Measurements from ENCODE around the gene ACIN1.

- TF ChIP-seq, protein P1, sequence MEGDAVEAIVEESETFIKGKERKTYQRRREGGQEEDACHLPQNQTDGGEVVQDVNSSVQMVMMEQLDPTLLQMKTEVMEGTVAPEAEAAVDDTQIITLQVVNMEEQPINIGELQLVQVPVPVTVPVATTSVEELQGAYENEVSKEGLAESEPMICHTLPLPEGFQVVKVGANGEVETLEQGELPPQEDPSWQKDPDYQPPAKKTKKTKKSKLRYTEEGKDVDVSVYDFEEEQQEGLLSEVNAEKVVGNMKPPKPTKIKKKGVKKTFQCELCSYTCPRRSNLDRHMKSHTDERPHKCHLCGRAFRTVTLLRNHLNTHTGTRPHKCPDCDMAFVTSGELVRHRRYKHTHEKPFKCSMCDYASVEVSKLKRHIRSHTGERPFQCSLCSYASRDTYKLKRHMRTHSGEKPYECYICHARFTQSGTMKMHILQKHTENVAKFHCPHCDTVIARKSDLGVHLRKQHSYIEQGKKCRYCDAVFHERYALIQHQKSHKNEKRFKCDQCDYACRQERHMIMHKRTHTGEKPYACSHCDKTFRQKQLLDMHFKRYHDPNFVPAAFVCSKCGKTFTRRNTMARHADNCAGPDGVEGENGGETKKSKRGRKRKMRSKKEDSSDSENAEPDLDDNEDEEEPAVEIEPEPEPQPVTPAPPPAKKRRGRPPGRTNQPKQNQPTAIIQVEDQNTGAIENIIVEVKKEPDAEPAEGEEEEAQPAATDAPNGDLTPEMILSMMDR (IDR thresholded peaks at IDR 0.05), result no peak
- TF ChIP-seq EZH2 (IDR thresholded peaks at IDR 0.05), result no peak
Observed at GRCh38 chr14:23109769-23110168, 14.8 kb upstream of the ACIN1 start.

All from neural progenitor cell (in vitro differentiated cells).